IMR-90 (cell line): ENCODE measurements around the gene CAMTA2. TPM values are rescaled to one million over a fixed set of nuclear protein-coding genes. Genes with fewer than 3 reads are reported as not detected.

Source experiments
- ATAC-seq: fragments of 200-7000 bp; cut with Tn5 transposase; 2 replicates; pipeline ENCODE4 v1.9.1; 2020; ENCODE audit warnings: low read depth, mild to moderate bottlenecking, moderate library complexity
- BruUV-seq: library from RNA; stranded (reverse); fragments of 400-500 nt; replicated peaks from 2 replicates; lab custom pipeline; 2021; lab: Mats Ljungman, UMichigan
- CTCF ChIA-PET: fragments of 300-600 bp; formaldehyde crosslinking; extraction: SDS; loops from one replicate; lab custom pipeline; 2021; ENCODE audit warnings: antibody characterized with exemption; lab: Yijun Ruan, JAX
- POLR2A ChIA-PET: fragments of 300-600 bp; sonication (Branson Sonifier 250); formaldehyde crosslinking; loops from one replicate; lab custom pipeline; 2022; ENCODE audit warnings: antibody characterized with exemption; ENCODE audit not compliant: unreplicated experiment; lab: Charles Lee
- DNase-seq: peaks from one replicate; pipeline ENCODE4 v3.0.0; 2013
- H2AFZ ChIP-seq: replicated peaks from 2 replicates; pipeline ENCODE3; 2013; ENCODE audit warnings: low read length, mild to moderate bottlenecking; ENCODE audit not compliant: poor library complexity
- H2AK5ac ChIP-seq: 2 replicates; pipeline ENCODE4 v1.6.1; 2013; ENCODE audit warnings: low read depth, low read length, inconsistent platforms
- H2AK9ac ChIP-seq: replicated peaks from 2 replicates; pipeline ENCODE3; 2013; ENCODE audit warnings: mild to moderate bottlenecking, low read depth, low read length, moderate library complexity; ENCODE audit not compliant: poor library complexity
- H2BK120ac ChIP-seq: 2 replicates; pipeline ENCODE4 v1.6.1; 2013; ENCODE audit warnings: low read depth, low read length, inconsistent platforms
- H2BK15ac ChIP-seq: 3 replicates; pipeline ENCODE4 v1.6.1; 2013; ENCODE audit warnings: low read depth, low read length, inconsistent platforms
- H2BK20ac ChIP-seq: 2 replicates; pipeline ENCODE4 v1.6.1; 2013; ENCODE audit warnings: low read depth, mild to moderate bottlenecking, inconsistent platforms, low read length, moderate library complexity
- H2BK5ac ChIP-seq: 2 replicates; pipeline ENCODE4 v1.6.1; 2013; ENCODE audit warnings: mild to moderate bottlenecking, low read depth, low read length, inconsistent platforms; ENCODE audit not compliant: poor library complexity, severe bottlenecking
- H3K14ac ChIP-seq: replicated peaks from 2 replicates; pipeline ENCODE4 v1.6.1; 2013; ENCODE audit warnings: low read depth, low read length, inconsistent platforms
- H3K18ac ChIP-seq: 2 replicates; pipeline ENCODE4 v1.6.1; 2013; ENCODE audit warnings: low read depth, low read length, control low read depth
- H3K23ac ChIP-seq: 2 replicates; pipeline ENCODE4 v1.6.1; 2013; ENCODE audit warnings: low read depth, low read length, inconsistent platforms
- H3K27ac ChIP-seq: 2 replicates; pipeline ENCODE4 v1.5.1; 2013; ENCODE audit warnings: mild to moderate bottlenecking, control low read depth, low read length; ENCODE audit not compliant: insufficient read depth
- H3K27me3 ChIP-seq: 2 replicates; pipeline ENCODE4 v1.6.1; 2013; ENCODE audit warnings: low read length; ENCODE audit not compliant: control insufficient read depth, insufficient read depth
- H3K36me3 ChIP-seq: 2 replicates; pipeline ENCODE4 v1.6.1; 2013; ENCODE audit warnings: low read length, mixed read lengths; ENCODE audit not compliant: control insufficient read depth, insufficient read depth
- H3K4ac ChIP-seq: 2 replicates; pipeline ENCODE4 v1.6.1; 2013; ENCODE audit warnings: low read depth, low read length, inconsistent platforms
- H3K4me1 ChIP-seq: 2 replicates; pipeline ENCODE4 v1.6.1; 2013; ENCODE audit warnings: low read length, mixed read lengths; ENCODE audit not compliant: control insufficient read depth, insufficient read depth
- H3K4me2 ChIP-seq: 2 replicates; pipeline ENCODE4 v1.6.1; 2013; ENCODE audit warnings: low read depth, mild to moderate bottlenecking, control low read depth, low read length, moderate library complexity
- H3K4me3 ChIP-seq: 2 replicates; pipeline ENCODE4 v1.5.1; 2013; ENCODE audit warnings: low read depth, mild to moderate bottlenecking, control low read depth, low read length, moderate library complexity; ENCODE audit not compliant: insufficient read depth
- H3K56ac ChIP-seq: 2 replicates; pipeline ENCODE4 v1.6.1; 2013; ENCODE audit warnings: low read length, inconsistent platforms; ENCODE audit not compliant: insufficient read depth; ENCODE audit errors: extremely low read depth
- H3K79me1 ChIP-seq, 2 experiments: 2 replicates each; pipeline ENCODE4 v1.6.1; 2013; ENCODE audit warnings: low read length in 2 of 2, inconsistent platforms in 1 of 2, low read depth in 1 of 2
- H3K9ac ChIP-seq: 2 replicates; pipeline ENCODE4 v1.6.1; 2013; ENCODE audit warnings: low read depth, low read length, control low read depth
- H3K9me1 ChIP-seq: 2 replicates; pipeline ENCODE4 v1.6.1; 2013; ENCODE audit warnings: low read length, inconsistent platforms; ENCODE audit not compliant: insufficient read depth
- H3K9me3 ChIP-seq: 2 replicates; pipeline ENCODE4 v1.6.1; 2013; ENCODE audit warnings: low read length; ENCODE audit not compliant: control insufficient read depth, insufficient read depth
- H4K20me1 ChIP-seq: 2 replicates; pipeline ENCODE4 v1.6.1; 2013; ENCODE audit warnings: low read length, inconsistent platforms; ENCODE audit not compliant: insufficient read depth
- H4K5ac ChIP-seq: 2 replicates; pipeline ENCODE4 v1.6.1; 2013; ENCODE audit warnings: mild to moderate bottlenecking, low read depth, low read length, control low read depth
- H4K8ac ChIP-seq, 2 experiments: 2 replicates each; pipeline ENCODE4 v1.6.1; 2013; ENCODE audit warnings: low read depth in 2 of 2, low read length in 2 of 2, control low read depth in 1 of 2, inconsistent platforms in 1 of 2
- H4K91ac ChIP-seq: 2 replicates; pipeline ENCODE4 v1.6.1; 2013; ENCODE audit warnings: low read depth, low read length, inconsistent platforms; ENCODE audit not compliant: insufficient read depth
- CEBPB ChIP-seq: IDR thresholded peaks from 2 replicates; pipeline ENCODE4 v1.6.1; 2012; ENCODE audit warnings: low read depth, low read length, improper control_type of control experiment
- CHD1 ChIP-seq: IDR thresholded peaks from 2 replicates; pipeline ENCODE4 v1.6.1; 2012; ENCODE audit warnings: low read depth, low read length, improper control_type of control experiment
- MAZ ChIP-seq: IDR thresholded peaks from 2 replicates; pipeline ENCODE4 v1.6.1; 2012; ENCODE audit warnings: low read depth, mild to moderate bottlenecking, low read length, improper control_type of control experiment, moderate library complexity, borderline replicate concordance
- MXI1 ChIP-seq: IDR thresholded peaks from 2 replicates; pipeline ENCODE4 v1.6.1; 2012; ENCODE audit warnings: low read depth, mild to moderate bottlenecking, low read length, moderate library complexity, borderline replicate concordance
- RFX5 ChIP-seq: IDR thresholded peaks from 2 replicates; pipeline ENCODE4 v1.8.0; 2012; ENCODE audit warnings: low read depth, mild to moderate bottlenecking, low read length, moderate library complexity
- WGBS, 2 experiments: methylation state at CpG; one replicate each; pipeline versions ENCODE4 v1.1.5 to v1.1.7; 2013; ENCODE audit warnings: missing lambda C conversion rate in 2 of 2; ENCODE audit not compliant: insufficient read length in 1 of 2; ENCODE audit errors: extremely low coverage in 2 of 2; 5-methylcytosine and 5-hydroxymethylcytosine counted together
- dilution Hi-C: fragments of 300-500 bp; cut with HindIII; formaldehyde crosslinking; loops from one replicate; pipeline ENCODE4 v1.14.3; 2018; ENCODE audit warnings: low sequenced_read_pairs; ENCODE audit not compliant: unreplicated experiment
- in situ Hi-C: fragments of 300-500 bp; cut with MboI; formaldehyde crosslinking; loops from 3 replicates; pipeline ENCODE4 v1.14.3; 2019; ENCODE audit warnings: low sequenced_read_pairs, inconsistent platforms, mixed read lengths
- intact Hi-C: fragments of 100-400 bp; cut with micrococcal nuclease; formaldehyde crosslinking; loops from 2 replicates; pipeline ENCODE4 v1.10.0; 2022
- polyA plus RNA-seq, 3 experiments: library from polyadenylated mRNA; depleted of rRNA; stranded (reverse); fragments of >200 nt; gene quantifications; 2 replicates each; pipeline ENCODE4 v1.2.3, GENCODE V29; 2012; ENCODE audit warnings: low replicate concordance in 1 of 3
- total RNA-seq: library from RNA; depleted of rRNA; stranded (reverse); fragments of >200 nt; gene quantifications from 2 replicates; pipeline ENCODE4 v1.2.3, GENCODE V29; 2012

CAMTA2 gene
- total and polyA plus RNA-seq, 2 of the 4 experiments (the other 2 are of a cell fraction): 1.4 to 54.7 TPM

- TF ChIP-seq CHD1: no peak
- no peak for TF ChIP-seq RFX5
- TF ChIP-seq MXI1: no peak
- TF ChIP-seq MAZ: no peak
- no peak for TF ChIP-seq CEBPB
- WGBS, 2 experiments: 76% methylated on average over 3 of the region's 16 CpGs; no CpG with 5 or more reads in 1 of the 2 experiments
- dilution Hi-C loops (no loop called here), in situ Hi-C loops (no loop called here), intact Hi-C loops (no loop called here)
- no peak overlapping the region for H3K4me2 ChIP-seq
- H2AK9ac ChIP-seq: no peak overlapping the region
- H2AK5ac ChIP-seq: no peak overlapping the region
- H4K91ac ChIP-seq: no peak overlapping the region
- peaks cover 7% of the 10 kb centered on the region for H3K4me1 ChIP-seq
- no TSS peak for BruUV-seq
- H2BK15ac ChIP-seq: no peak overlapping the region
- H3K27ac ChIP-seq: no peak overlapping the region
- no peak overlapping the region for H3K9ac ChIP-seq
- no peak overlapping the region for H3K56ac ChIP-seq
- no peaks in the 10 kb centered on the region for H3K27me3 ChIP-seq
- ATAC-seq (no peak), DNase-seq (no peak)
- POLR2A ChIA-PET: no interaction called here
- no peak overlapping the region for H2BK120ac ChIP-seq
- H3K18ac ChIP-seq: no peak overlapping the region
- no peak overlapping the region for H4K5ac ChIP-seq
- H3K4me3 ChIP-seq: no peak overlapping the region
- 0 out of 2 replicates have a peak, but pooled peaks cover under 1% of the 10 kb centered on the region for H4K20me1 ChIP-seq
- H3K36me3 ChIP-seq: peaks cover 19% of the 10 kb centered on the region
- no peak overlapping the region for H2AFZ ChIP-seq
- H3K9me1 ChIP-seq: peaks cover 12% of the 10 kb centered on the region
- no peak overlapping the region for H4K8ac ChIP-seq
- H3K14ac ChIP-seq: no peak overlapping the region
- peaks cover 2 to 11% of the 10 kb centered on the region in 2 experiments; a peak in 3 of 4 replicates for H3K79me1 ChIP-seq
- H2BK20ac ChIP-seq: no peak overlapping the region
- H3K9me3 ChIP-seq: no peaks in the 10 kb centered on the region
- H3K23ac ChIP-seq: no peak overlapping the region
- no peak overlapping the region for H3K4ac ChIP-seq
- no peak overlapping the region for H2BK5ac ChIP-seq
- CTCF ChIA-PET: interaction anchor here (0.5 kb wide), 1 partner anchor 20 kb away, joined by 4 read pairs; no protein-coding TSS in a partner anchor
These were observed 53.8 kb downstream of the CAMTA2 start for GRCh38 chr17:4933646-4934045.
